CD4-positive, alpha-beta T cell (primary cell): Measurements from ENCODE around the gene RYR3. TPM values are rescaled to one million over a fixed set of nuclear protein-coding genes. Genes with fewer than 3 reads are reported as not detected.

Experiments
- ATAC-seq: fragments of 200-7000 bp; cut with Tn5 transposase; one replicate; pipeline ENCODE4 v1.10.0; 2022; ENCODE audit warnings: mild to moderate bottlenecking; ENCODE audit not compliant: poor library complexity
- CTCF ChIA-PET: fragments of 350-600 bp; sonication (Branson Sonifier 250); formaldehyde crosslinking; loops from one replicate; lab custom pipeline; 2021; ENCODE audit warnings: antibody characterized with exemption, inconsistent platforms; lab: Charles Lee
- POLR2A ChIA-PET: fragments of 350-600 bp; sonication (Branson Sonifier 250); formaldehyde crosslinking; loops from one replicate; lab custom pipeline; 2021; ENCODE audit warnings: antibody characterized with exemption, inconsistent platforms; lab: Charles Lee
- DNase-seq, 14 experiments: peaks; one replicate each; pipeline ENCODE4 v3.0.0-alpha.2; 2013 to 2020; ENCODE audit warnings: mixed read lengths in 2 of 14
- H3K27ac ChIP-seq, 2 donors: one replicate each; pipeline versions ENCODE4 v1.5.1 to v1.7.0; 2013; ENCODE audit warnings: low read length in 2 of 2, low read depth in 1 of 2, mild to moderate bottlenecking in 1 of 2
- H3K27me3 ChIP-seq, 2 experiments: 1 replicate in 1 of 2; 2 replicates in 1 of 2; pipeline versions ENCODE4 v1.6.1 to v1.7.0; 2013; ENCODE audit warnings: low read length in 2 of 2, control low read depth in 1 of 2, mild to moderate bottlenecking in 1 of 2, moderate library complexity in 1 of 2; ENCODE audit not compliant: insufficient read depth in 2 of 2, control insufficient read depth in 1 of 2
- H3K36me3 ChIP-seq: one replicate; pipeline ENCODE4 v1.6.1; 2013; ENCODE audit warnings: low read length, control low read depth; ENCODE audit not compliant: insufficient read depth
- H3K4me1 ChIP-seq: one replicate; pipeline ENCODE4 v1.6.1; 2013; ENCODE audit warnings: low read length, control low read depth; ENCODE audit not compliant: insufficient read depth
- H3K4me3 ChIP-seq: one replicate; pipeline ENCODE4 v1.5.1; 2013; ENCODE audit warnings: mild to moderate bottlenecking, low read length, moderate library complexity
- H3K9me3 ChIP-seq, 2 experiments: 1 replicate in 1 of 2; 2 replicates in 1 of 2; pipeline versions ENCODE4 v1.6.1 to v1.7.0; 2013; ENCODE audit warnings: low read length in 2 of 2, mild to moderate bottlenecking in 2 of 2, control low read depth in 1 of 2, moderate library complexity in 1 of 2; ENCODE audit not compliant: control insufficient read depth in 1 of 2, insufficient read depth in 1 of 2
- H3K27ac Mint-ChIP-seq: one replicate; pipeline ENCODE4 v1.8.0; 2020; ENCODE audit warnings: mixed read lengths
- H3K27me3 Mint-ChIP-seq: one replicate; pipeline ENCODE4 v1.8.0; 2021; ENCODE audit warnings: mixed read lengths
- H3K36me3 Mint-ChIP-seq: one replicate; pipeline ENCODE4 v1.8.0; 2021; ENCODE audit warnings: low read depth, mixed read lengths
- H3K4me1 Mint-ChIP-seq: one replicate; pipeline ENCODE4 v1.8.0; 2021; ENCODE audit warnings: low read depth, mixed read lengths
- H3K4me3 Mint-ChIP-seq: one replicate; pipeline ENCODE4 v1.8.0; 2020; ENCODE audit warnings: mild to moderate bottlenecking, mixed read lengths
- H3K9me3 Mint-ChIP-seq: one replicate; pipeline ENCODE4 v1.8.0; 2020; ENCODE audit warnings: mixed read lengths
- CTCF ChIP-seq: fragments of 200-600 bp; IDR thresholded peaks from one replicate; pipeline ENCODE4 v1.8.0; 2022; ENCODE audit warnings: antibody characterized with exemption, mild to moderate bottlenecking
- intact Hi-C, 2 experiments: fragments of 100-400 bp; cut with DNase I in 1 of 2; cut with micrococcal nuclease in 1 of 2; formaldehyde crosslinking; loops; one replicate each; pipeline versions ENCODE4 v1.15.1 to v1.9.0; 2023 to 2025; cut with DNase I, micrococcal nuclease
- total RNA-seq, 174 experiments: library from RNA in 2 of 174; stranded (reverse) in 2 of 174; gene quantifications; one replicate each; pipeline ENCODE4 v1.2.3 and lab custom pipeline; 2021 to 2026

The RYR3 gene
- total RNA-seq, 2 experiments from 2014 or later: not detected

GRCh38 chr15:33646744-33647143 lies 336.0 kb downstream of the RYR3 start:
- no peaks in the 10 kb centered on the region for H3K36me3 ChIP-seq
- ATAC-seq (no peak), DNase-seq (no peak)
- H3K4me1 ChIP-seq: no peaks in the 10 kb centered on the region
- no peak for TF ChIP-seq CTCF
- Mint-ChIP-seq H3K4me1 (no peaks in the 10 kb centered on the region), H3K4me3 (no peak overlapping the region), H3K27ac (no peak overlapping the region), H3K36me3 (no peaks in the 10 kb centered on the region), H3K27me3 (peaks cover 38% of the 10 kb centered on the region), H3K9me3 (no peaks in the 10 kb centered on the region)
- POLR2A ChIA-PET: no interaction called here
- CTCF ChIA-PET: no interaction called here
- no peak overlapping the region for H3K27ac ChIP-seq
- no peak overlapping the region for H3K4me3 ChIP-seq
- no peaks in the 10 kb centered on the region for H3K9me3 ChIP-seq
- intact Hi-C loops: no loop called here
- peaks cover 2 to 10% of the 10 kb centered on the region in 2 experiments for H3K27me3 ChIP-seq

GRCh38 chr15:33649217-33649933 lies 338.6 kb downstream of the RYR3 start:
- Mint-ChIP-seq H3K4me1 (no peaks in the 10 kb centered on the region), H3K4me3 (no peak overlapping the region), H3K27me3 (peaks cover 24% of the 10 kb centered on the region), H3K27ac (no peak overlapping the region), H3K36me3 (no peaks in the 10 kb centered on the region), H3K9me3 (no peaks in the 10 kb centered on the region)
- ChIA-PET POLR2A (no interaction called here), CTCF (no interaction called here)
- Histone ChIP-seq H3K27me3 (peaks cover 0 to 6% of the 10 kb centered on the region in 2 experiments), H3K4me1 (no peaks in the 10 kb centered on the region), H3K27ac (no peak overlapping the region), H3K9me3 (no peaks in the 10 kb centered on the region), H3K36me3 (no peaks in the 10 kb centered on the region), H3K4me3 (no peak overlapping the region)
- no peak for ATAC-seq
- intact Hi-C loops: no loop called here
- DNase-seq: no peak
- TF ChIP-seq CTCF: no peak

GRCh38 chr15:33654860-33655259 lies 344.1 kb downstream of the RYR3 start:
- Histone ChIP-seq H3K27me3 (peaks cover 0 to 5% of the 10 kb centered on the region in 2 experiments), H3K4me3 (no peak overlapping the region), H3K4me1 (no peaks in the 10 kb centered on the region), H3K27ac (no peak overlapping the region), H3K36me3 (no peaks in the 10 kb centered on the region), H3K9me3 (peaks cover 0 to under 1% of the 10 kb centered on the region in 2 experiments)
- no peak for ATAC-seq
- ChIA-PET POLR2A (no interaction called here), CTCF (no interaction called here)
- H3K4me3 Mint-ChIP-seq: no peak overlapping the region
- no peaks in the 10 kb centered on the region for H3K27me3 Mint-ChIP-seq
- intact Hi-C loops: no loop called here
- no peaks in the 10 kb centered on the region for H3K4me1 Mint-ChIP-seq
- no peak for DNase-seq
- H3K9me3 Mint-ChIP-seq: no peaks in the 10 kb centered on the region
- no peaks in the 10 kb centered on the region for H3K36me3 Mint-ChIP-seq
- H3K27ac Mint-ChIP-seq: no peak overlapping the region
- no peak for TF ChIP-seq CTCF
